OCI-LY1 (cell line): ENCODE measurements around the gene SPCS2.

Source experiments
- H2AFZ ChIP-seq: fragments of 200-600 bp; sonication (generic), shearing (Covaris generic); 2 replicates; pipeline ENCODE4 v1.6.0; 2014; ENCODE audit warnings: antibody characterized with exemption, mild to moderate bottlenecking, low read length
- H3F3A ChIP-seq: fragments of 200-600 bp; sonication (generic), shearing (Covaris generic); 2 replicates; pipeline ENCODE4 v1.6.0; 2014; ENCODE audit warnings: mild to moderate bottlenecking, antibody characterized with exemption, low read length, moderate library complexity; ENCODE audit not compliant: insufficient read depth
- H3K27ac ChIP-seq: fragments of 200-600 bp; sonication (generic); 2 replicates; pipeline ENCODE4 v1.5.1; 2014; ENCODE audit warnings: low read length, mixed run types, mild to moderate bottlenecking, low read depth; ENCODE audit not compliant: poor library complexity, severe bottlenecking
- H3K27me3 ChIP-seq: fragments of 200-600 bp; sonication (generic); 2 replicates; pipeline ENCODE4 v1.6.0; 2014; ENCODE audit warnings: antibody characterized with exemption, mild to moderate bottlenecking, low read length, moderate library complexity; ENCODE audit not compliant: insufficient read depth
- H3K36me3 ChIP-seq: fragments of 200-600 bp; sonication (generic); 2 replicates; pipeline ENCODE4 v1.6.1; 2014; ENCODE audit warnings: mild to moderate bottlenecking, antibody characterized with exemption, low read length, moderate library complexity, mixed read lengths; ENCODE audit not compliant: insufficient read depth
- H3K4me1 ChIP-seq: fragments of 200-600 bp; sonication (generic); 2 replicates; pipeline ENCODE4 v1.5.1; 2014; ENCODE audit warnings: mild to moderate bottlenecking, low read length, moderate library complexity; ENCODE audit not compliant: insufficient read depth, severe bottlenecking
- H3K4me2 ChIP-seq: fragments of 200-600 bp; sonication (generic), shearing (Covaris generic); 2 replicates; pipeline ENCODE4 v1.6.1; 2014; ENCODE audit warnings: low read length
- H3K4me3 ChIP-seq: fragments of 200-600 bp; sonication (generic); 2 replicates; pipeline ENCODE4 v1.5.1; 2014; ENCODE audit warnings: low read length, low read depth, mild to moderate bottlenecking, mixed read lengths; ENCODE audit not compliant: poor library complexity, severe bottlenecking
- H3K79me2 ChIP-seq: fragments of 200-600 bp; shearing (Covaris generic); 2 replicates; pipeline ENCODE4 v1.6.1; 2016; ENCODE audit warnings: mixed run types, low read length, mixed read lengths; ENCODE audit not compliant: insufficient read depth
- H3K9ac ChIP-seq: fragments of 200-600 bp; sonication (generic), shearing (Covaris generic); 2 replicates; pipeline ENCODE4 v1.6.1; 2014; ENCODE audit warnings: mild to moderate bottlenecking, low read length, mixed read lengths
- H3K9me2 ChIP-seq: fragments of 200-600 bp; sonication (generic), shearing (Covaris generic); 2 replicates; pipeline ENCODE4 v1.6.1; 2014; ENCODE audit warnings: low read depth, mild to moderate bottlenecking, low read length, mixed read lengths
- H3K9me3 ChIP-seq: fragments of 200-600 bp; shearing (Covaris generic); 2 replicates; pipeline ENCODE4 v1.6.1; 2014; ENCODE audit warnings: low read length, mixed read lengths
- H4K20me1 ChIP-seq: fragments of 200-600 bp; sonication (generic), shearing (Covaris generic); 2 replicates; pipeline ENCODE4 v1.6.0; 2016; ENCODE audit warnings: mild to moderate bottlenecking, low read length; ENCODE audit not compliant: insufficient read depth
- CTCF ChIP-seq: fragments of 200-600 bp; sonication (generic), shearing (Covaris generic); IDR thresholded peaks from 2 replicates; pipeline ENCODE4 v1.5.1; 2017; ENCODE audit warnings: mild to moderate bottlenecking, antibody characterized with exemption, low read length, moderate library complexity, mixed read lengths
- EZH2 ChIP-seq: fragments of 200-600 bp; sonication (generic), shearing (Covaris generic); IDR thresholded peaks from 2 replicates; pipeline ENCODE4 v1.8.0; 2017; ENCODE audit warnings: borderline replicate concordance, mixed run types, mild to moderate bottlenecking, antibody characterized with exemption, low read length, moderate library complexity, mixed read lengths

Gene SPCS2

GRCh38 chr11:74984070-74984469, 35.0 kb downstream of the SPCS2 start:
- Histone ChIP-seq H3K4me2 (no peak overlapping the region), H2AFZ (no peak overlapping the region), H3K9me2 (no peaks in the 10 kb centered on the region), H3K36me3 (peaks cover 25% of the 10 kb centered on the region), H3K9me3 (no peaks in the 10 kb centered on the region), H3K4me3 (no peak overlapping the region), H3K9ac (no peak overlapping the region), H3K79me2 (peaks cover under 1% of the 10 kb centered on the region; the same call in 1 of the 2 replicates), H3K4me1 (peaks cover 6% of the 10 kb centered on the region), H3F3A (no peaks in the 10 kb centered on the region), H3K27ac (no peak overlapping the region), H4K20me1 (no peaks in the 10 kb centered on the region), H3K27me3 (no peaks in the 10 kb centered on the region)
- TF ChIP-seq CTCF (no peak), EZH2 (no peak)

- peaks cover 11% of the 10 kb centered on the region for H3K4me1 ChIP-seq
- no peak overlapping the region for H3K27ac ChIP-seq
- peaks cover 7% of the 10 kb centered on the region for H3K79me2 ChIP-seq
- no peak overlapping the region for H3K4me2 ChIP-seq
- H3K36me3 ChIP-seq = peaks cover 19% of the 10 kb centered on the region
- no peaks in the 10 kb centered on the region for H4K20me1 ChIP-seq
- no peaks in the 10 kb centered on the region for H3K9me3 ChIP-seq
- no peaks in the 10 kb centered on the region for H3K9me2 ChIP-seq
- no peaks in the 10 kb centered on the region for H3F3A ChIP-seq
- H3K9ac ChIP-seq = no peak overlapping the region
- no peak overlapping the region for H3K4me3 ChIP-seq
- TF ChIP-seq CTCF = no peak
- no peak for TF ChIP-seq EZH2
- H3K27me3 ChIP-seq = no peaks in the 10 kb centered on the region
- H2AFZ ChIP-seq = no peak overlapping the region
Measured at GRCh38 chr11:74984730-74985129, 35.7 kb downstream of the SPCS2 start.

GRCh38 chr11:74988541-74989259, 39.6 kb downstream of the SPCS2 start, which contains the start of gene NEU3:
NEU3 (plus strand) TSS chr11:74988933; CDS start chr11:74989061, 128 bp downstream.
- Histone ChIP-seq H3K4me3 (peak within 1 kb of the TSS; percentile 87), H2AFZ (no peak within 1 kb of the TSS), H3K9ac (peak within 1 kb of the TSS; percentile 92), H3K4me1 (peaks cover 45% of the 10 kb centered on the region), H3F3A (no peaks in the 10 kb centered on the region), H3K9me3 (no peaks in the 10 kb centered on the region), H3K27me3 (no peaks in the 10 kb centered on the region), H3K36me3 (peaks cover 9% of the 10 kb centered on the region; the same call in 1 of the 2 replicates), H4K20me1 (no peaks in the 10 kb centered on the region), H3K79me2 (peaks cover 23% of the 10 kb centered on the region), H3K9me2 (no peaks in the 10 kb centered on the region), H3K27ac (peak within 1 kb of the TSS; percentile 80), H3K4me2 (peak within 1 kb of the TSS; percentile 93)
- TF ChIP-seq CTCF (no peak), EZH2 (no peak)
